ENCODE measurements around the gene KCNIP3.
"Not testable (repeated sequence)": the region's sequence is repeated elsewhere in the genome, so short reads cannot be mapped to it uniquely, and the experiment has no call there.

Gene KCNIP3

DNA sequence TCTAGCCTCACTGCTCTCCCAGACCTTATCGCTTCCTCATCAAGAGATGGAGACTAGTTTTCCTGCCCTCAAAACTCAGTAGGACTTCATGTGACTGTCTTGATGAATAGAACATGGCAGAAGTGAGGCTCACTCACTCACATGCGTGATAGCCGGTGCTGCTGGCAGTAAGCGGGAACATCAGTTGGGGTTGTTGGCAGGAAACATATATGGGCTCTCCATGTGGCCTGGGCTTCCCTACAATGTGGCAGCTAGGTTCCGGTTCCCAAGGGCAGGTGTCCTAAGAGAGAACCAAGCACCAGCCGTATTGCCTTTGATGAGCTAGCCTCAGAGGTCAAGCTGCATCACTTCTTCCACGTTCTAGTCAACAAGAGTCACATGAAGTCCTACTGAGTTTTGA is 90.2 kb downstream of the KCNIP3 start:
- DNase-seq, result no peak

DNA sequence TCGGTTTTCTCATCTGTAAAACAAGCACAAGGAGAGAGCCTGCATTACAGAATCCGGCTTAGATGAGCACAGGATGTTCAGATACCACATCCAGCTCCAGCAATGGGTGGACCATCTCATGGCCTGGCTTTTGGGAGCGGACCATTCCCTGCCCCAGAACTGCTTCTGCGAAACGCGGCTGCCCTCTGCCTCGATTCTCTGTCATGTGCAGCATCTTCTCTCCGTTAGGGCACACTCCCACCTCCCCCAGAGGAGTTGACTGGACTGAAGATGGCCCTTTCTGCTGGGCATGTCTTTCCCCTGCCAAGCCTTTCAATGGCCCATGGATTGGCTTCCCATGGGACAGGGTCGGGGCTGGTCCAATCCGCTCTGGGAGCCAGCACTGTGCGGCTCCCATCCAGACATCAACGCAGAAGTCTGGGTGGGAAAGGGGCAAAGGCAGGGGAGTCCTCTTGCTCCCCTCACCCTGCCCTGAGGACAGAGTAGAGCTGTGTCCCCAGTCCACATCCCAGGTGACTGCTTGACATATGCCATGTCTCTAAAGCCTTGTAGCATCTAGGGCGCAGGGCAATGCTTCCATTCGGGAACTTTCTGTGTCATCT is 91.0 kb downstream of the KCNIP3 start:
- DNase-seq, result no peak

DNA sequence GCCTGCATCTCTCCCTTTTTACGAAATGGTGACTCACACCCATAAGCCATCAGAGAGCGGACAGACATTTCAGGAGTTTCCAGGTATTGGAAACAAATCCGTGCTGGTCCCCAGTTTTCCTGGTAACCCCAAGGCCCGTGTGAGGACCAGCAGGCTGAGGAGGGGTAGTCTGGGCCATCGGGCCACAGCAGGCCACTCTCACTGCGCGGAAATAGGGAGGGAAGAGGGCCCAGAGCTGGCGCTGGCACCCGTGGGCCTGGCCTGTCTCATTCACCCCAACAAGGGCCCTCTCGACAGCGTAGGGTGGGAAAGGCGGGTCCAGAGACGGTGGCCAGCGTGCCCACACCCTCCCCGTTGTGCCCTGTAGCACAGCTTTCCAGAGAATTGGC is 91.7 kb downstream of the KCNIP3 start:
- DNase-seq, result no peak

DNA sequence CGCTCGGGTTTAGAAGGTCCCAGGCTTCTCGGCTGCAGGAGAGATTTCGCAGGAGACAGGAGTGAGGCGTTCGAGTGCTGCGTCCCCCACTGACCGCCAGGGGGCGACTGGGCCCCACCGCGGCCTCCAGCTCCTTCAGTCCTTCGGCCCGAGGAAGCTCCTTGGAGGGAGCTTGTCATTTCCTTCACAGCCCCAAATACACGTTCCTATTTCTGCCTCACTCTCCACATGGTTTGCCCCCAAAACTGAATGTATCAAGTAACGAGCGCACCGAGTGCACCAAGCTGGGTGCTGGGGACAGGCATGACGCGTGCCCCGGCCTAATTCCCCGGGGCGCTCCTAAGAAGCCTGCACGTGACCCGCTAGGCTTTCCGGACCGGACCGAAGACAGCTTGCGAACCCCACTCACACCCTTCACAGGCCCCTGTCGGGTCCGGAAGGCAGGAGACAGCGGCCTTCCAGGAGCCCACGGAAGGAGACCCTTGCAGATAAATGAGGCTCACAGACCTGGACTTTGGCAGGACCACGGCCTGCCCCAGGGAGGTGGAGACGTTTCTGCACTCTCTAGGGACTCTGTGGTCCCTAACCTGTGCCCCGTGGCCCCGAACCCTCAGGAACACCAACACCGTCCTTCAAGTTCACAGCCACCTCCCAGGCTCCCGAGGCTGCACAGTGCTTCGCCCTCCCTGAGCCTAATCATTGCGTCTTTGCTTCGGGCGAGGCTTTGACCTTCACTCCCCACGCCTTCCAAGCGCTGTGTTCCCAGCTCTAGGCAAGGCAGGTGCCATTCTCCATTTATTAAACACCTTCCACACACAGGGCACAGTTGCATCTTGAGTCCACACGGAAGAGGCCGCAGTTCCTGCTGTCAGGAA is 92.3 kb downstream of the KCNIP3 start:
- DNase-seq, result no peak

DNA sequence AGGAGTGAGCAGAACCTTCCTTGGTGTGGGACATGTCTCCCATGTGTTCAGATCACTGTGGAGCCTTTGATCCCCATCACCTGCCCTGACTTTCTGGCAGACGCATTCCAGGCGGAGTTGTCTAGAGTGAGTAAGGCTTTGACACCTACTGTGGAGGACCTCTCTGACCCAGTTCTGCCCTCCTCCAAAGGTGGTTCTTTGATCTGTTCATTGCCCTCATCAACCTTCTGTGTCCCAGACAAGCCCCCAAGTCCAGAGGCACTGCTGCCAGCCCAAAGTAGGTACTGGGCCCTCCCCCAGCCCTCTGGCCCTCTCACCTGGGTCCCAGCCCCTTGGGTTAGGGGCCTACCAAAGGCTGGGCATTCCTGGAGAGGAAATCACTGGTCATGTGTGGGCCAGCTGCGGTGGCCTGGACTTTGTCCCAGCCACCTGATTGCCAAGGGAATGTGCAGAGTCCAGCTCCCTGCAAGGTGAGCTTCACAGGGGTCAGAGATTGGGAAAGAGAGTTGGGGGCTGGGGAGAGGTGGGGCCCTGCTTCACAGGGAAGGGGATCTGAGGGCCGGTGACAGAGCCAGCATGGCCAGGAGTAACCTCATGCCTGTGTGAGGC is 93.2 kb downstream of the KCNIP3 start:
- no peak for DNase-seq

DNA sequence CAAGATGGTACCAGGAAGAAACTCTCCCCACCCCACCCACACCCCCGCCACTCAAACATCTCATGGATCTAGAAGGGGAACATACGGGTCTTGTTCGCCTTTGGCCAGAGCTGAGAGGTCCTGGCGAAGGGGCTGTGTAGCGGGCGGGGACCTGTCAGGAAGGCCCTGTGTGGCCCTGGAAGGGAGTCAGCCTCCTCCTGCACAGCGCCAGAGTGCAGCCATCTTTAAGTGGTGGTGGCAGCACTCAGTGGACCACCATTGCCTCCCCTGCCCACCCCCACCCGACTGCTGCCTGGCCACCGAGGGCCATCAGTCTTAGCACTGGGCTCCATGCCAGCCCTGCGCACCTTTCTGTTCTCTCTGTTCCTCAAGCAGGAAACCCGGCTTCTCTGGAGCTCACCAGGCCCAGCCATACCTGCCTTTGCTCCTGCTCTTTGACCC is 93.8 kb downstream of the KCNIP3 start:
- DNase-seq, result no peak

DNA sequence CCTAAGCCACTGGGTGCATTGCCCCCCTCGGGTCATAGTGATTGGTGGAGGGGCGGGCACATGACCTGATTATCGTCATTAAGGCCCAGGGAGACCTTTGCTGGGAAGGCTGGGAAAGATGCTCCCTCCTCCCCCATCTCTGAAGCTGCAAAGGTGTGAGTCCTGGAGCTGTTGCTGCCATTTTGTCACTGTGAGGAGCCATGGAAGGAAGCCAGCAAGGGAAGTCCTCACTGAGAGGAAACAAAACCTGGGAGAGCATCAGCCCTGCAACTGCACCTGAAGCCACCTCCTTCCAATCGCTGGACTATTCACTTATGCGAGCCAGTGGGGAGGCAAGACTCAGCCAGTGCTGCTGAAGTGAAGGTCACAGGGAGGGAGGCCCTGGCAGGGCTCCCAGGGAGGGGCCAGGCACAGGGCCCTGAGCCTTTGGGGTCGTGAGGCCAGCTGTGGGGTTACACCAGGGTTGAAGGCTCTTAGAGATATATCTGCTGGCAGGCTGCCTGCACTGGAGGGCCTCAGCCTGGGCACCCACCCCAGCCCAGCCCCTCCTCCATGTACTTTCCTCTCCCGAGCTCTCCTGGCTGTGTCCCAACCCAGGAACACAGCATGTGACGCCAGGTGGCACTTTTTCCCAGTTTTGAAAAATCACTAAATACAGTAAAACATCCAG is 94.6 kb downstream of the KCNIP3 start:
- DNase-seq, result no peak

DNA sequence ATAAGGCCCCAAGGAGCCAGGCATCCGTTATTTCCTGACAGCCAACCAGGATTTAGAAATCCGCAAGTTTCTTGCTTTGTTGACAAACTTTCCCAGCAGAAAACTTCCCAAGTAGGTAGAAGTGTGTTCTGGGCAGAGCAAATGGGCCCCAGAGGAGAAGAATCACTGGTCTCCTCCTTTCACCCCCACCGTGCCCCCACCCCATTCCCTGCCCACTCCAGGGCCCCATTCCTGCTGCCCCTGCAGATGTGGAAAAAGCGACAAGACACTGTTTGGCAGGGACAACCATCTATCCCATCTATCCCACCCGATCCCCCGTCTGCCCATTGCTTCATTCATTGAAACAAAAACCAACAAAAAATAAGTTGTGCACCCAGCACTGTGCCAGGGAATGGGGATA is 95.2 kb downstream of the KCNIP3 start:
- no peak for DNase-seq

DNA sequence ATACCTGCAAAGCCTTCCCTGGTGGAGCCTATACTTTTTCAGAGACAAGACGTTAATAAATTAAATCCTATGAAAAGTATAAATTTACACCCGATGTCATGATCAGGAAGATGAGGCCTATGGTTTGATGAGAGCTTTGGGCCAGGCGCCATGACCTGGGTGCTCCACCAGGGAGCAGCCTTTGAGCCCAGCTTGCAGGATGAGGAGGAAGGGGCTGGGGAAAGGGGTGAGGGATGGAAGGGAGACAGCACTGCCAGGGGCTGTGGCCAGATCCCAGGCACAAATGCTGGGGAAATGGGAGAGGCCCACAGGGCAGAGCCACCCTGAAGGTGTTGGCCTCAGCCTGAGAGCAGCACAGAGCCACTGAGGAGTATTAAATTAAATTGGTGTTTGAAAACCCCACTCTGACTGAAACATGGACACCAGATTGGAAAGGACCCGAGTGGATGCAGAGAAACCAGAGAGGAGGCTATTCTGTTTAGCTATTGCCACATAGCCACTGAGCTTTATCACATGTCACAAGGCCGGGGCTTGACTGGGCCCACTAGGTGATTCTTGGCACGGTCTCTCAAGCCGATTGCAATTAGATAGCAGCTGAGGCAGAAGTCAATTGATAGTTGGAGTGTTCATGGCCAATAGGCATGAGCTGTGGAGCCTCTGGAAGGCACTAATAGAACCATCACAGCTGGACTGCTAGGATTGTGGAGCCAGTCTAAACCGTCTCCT is 95.7 kb downstream of the KCNIP3 start:
- no peak for DNase-seq

DNA sequence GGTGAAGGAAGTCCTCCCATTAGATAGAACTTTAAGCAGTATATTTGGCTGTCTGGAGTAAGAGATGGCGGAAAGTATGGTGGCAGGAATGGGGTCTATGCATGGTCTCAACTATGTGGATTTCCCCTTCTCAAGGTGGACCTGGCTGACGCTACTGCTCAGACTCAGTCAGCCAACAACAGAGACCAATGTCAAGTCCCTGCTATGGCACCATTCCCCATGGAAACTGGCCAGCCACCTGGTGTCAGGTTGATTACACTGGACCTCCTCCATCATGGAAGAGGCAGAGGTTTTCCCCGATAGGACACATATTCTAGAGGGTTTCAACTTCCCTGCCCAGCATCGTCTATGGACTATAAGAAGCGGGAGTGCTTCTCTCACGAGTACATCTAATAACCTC is 96.8 kb downstream of the KCNIP3 start:
- no peak for DNase-seq

DNA sequence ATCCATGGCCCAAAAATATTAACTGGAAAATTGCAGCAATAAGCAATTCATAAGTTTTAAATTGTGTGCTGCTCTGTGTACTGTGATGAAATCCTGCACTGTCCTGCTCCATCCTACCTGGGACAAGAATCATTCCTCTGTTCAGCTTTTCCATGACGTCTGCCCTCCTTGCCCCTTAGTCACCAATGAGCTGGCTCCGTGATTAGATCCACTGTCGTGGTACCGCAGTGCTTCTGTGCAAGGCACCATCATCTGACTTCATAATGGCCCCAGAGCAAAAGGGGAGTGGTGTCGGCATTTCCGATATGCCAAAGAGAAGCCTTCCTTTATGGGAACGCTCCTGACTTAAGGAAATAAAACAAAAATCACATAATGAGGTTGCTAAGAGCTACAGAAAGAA is 101.9 kb downstream of the KCNIP3 start:
- DNase-seq, result no peak

DNA sequence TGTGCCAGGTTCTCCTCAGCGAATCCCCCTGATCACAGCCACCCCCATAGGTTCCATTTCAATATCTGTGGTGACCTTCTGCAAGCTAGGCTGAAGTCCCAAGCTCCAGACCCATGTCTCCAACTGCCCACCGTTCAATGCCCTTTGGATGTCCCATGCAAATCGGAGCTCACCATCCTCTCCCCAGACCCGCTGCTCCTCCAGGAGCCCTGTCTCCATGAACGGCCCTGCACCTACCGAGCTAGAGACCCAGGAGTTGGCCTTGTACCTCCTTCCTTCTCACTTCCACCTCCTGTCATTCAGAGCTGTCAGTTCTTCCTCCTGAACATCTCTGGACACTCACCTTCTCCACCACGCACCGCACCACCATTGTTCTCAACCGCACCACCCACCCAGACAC is 104.3 kb downstream of the KCNIP3 start:
- DNase-seq, result no peak

DNA sequence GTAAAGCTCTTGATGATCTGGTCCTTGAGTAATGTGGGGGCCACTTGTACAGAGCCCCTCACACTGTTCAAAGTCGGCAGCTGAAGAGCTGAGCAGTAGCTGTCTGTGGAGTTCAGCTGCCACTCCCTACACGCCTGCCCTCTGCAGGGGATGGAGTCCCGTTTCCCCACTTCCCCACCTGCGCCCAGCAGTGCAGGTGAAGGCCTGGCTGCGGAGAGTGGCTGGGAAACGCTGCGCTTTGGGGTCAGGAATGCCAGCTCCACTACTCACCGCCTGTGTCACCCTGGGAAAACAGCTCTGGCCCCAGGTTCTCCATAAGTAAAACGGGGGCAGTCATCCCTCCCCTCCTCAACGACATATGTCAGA is 104.8 kb downstream of the KCNIP3 start:
- not testable (repeated sequence) for DNase-seq

DNA sequence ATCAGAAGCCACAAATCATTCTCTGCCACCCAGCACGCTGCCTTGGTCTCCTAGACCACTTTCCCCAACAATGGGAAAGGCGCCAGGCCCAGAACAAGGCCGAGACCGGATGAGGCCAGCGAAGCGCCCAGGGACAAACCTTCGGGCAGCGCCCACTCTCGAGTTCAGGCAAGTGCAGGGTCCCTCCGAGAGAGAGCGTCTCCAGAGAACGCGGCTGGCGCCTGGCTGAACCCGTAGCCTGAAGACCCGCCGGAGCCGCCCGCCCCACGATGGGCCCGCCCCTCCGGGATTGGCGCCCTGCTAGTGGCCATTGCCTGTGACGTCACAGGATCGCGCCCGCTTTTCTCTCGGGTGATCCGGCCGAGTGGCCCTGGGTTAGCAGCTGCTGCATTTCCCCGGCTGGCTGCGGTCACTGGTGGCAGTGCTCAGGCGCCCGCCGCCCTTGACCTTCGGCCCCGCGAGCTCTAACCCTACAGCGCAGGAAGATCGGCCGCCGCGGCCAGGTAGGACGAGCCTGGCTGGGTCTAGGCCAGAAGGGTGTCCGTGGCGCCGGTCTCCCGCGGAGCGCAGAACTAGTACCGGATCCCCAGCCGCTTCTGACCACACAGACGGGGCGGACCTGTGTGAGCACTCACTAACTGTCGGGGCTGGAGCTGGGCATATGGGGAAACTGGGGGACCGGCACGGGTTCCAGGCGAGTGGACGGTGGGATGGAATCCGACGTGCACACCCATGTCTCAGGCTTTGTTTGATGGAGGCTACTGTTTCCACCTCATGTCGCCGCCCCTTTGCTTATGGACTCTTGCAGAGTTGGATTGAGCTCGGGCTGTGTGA is 105.4 kb downstream of the KCNIP3 start, which contains the start of gene FAHD2A:
Gene FAHD2A (plus strand): TSS at position 339 of the 834 bp plus-strand sequence. CDS start 2,851 bp downstream, outside the sequence.
- DNase-seq, result peak; percentile 91

DNA sequence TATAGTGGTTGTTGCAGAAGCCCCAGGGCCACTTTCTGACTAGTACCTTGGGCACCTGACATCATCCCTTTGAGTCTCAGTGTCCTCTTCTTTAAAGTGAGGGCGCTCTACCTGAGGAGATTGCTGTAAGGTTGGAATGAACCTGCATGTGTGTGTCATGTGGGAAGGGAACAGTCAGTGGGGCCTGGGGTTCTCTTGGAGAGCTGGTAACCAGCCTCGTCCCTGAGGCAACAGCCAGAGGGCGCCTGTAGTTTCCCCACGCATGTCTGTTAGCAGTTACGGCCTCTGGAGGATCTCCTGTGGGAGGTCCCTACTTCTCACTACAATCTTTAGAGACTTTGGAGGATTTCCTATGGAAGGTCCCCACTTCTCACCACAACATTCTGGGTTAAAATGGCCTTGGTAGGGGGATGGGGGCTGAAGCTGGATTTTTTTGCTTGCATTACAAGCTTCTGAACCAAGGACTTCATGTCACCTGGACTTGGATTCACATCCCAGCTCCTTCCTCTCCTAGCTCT is 106.1 kb downstream of the KCNIP3 start:
- DNase-seq, result not testable (repeated sequence)

DNA sequence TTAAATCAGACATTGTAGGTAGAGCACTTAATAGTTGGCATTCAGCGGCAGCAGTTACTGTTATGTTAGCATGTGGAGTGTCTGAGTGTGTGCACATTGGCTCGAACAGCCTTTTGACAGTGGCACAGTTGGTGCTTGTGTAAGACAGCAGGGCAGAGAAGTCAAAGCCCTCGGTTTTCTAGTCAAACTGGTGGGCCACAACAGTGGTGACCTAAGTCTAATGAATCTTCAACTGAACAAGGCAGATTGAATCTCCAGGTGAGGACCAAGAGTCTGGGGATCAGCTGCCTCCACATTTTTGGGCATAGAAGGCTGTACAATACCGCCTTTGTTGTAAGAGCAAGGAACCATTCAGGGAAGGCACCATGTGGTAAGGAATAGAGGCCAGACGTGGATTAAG is 106.7 kb downstream of the KCNIP3 start:
- DNase-seq, result not testable (repeated sequence)

DNA sequence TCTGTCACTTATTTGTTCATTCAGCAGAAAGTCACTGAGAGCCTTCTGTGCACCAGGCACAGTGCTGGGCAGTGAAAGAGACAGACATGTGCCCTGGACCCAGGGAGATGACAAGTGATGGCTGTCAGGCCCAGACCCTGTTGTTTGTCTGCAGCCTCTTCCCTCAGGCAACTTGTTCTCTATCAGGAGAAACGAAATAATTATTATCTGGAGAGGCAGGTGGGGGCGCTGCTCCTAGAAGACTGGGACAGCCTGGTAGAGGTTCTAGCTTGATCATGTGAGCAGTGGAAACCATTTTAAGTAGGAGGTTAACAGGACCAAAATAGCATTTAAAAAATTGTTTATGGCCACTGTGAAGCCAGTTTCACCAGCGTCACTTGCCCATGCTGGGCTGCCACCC is 107.5 kb downstream of the KCNIP3 start:
- DNase-seq, result not testable (repeated sequence)

DNA sequence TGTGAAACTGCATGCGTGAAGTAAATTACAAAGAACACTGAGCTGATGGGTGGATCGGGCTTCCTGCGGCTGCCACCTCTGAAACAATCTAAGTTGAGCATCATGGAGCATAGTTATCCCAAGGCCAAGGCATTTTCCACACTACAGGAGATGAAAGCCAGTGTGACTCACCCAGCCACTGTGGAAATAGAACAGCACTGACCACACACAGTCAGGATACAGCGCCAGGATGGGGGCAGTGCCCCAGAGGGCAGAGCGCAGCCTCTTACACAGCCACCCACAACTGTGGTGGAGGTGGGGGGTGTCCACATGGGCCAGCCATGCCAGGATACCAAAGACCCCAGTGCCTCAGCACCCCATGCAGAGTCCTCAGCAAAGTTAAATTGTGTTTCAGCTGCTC is 114.1 kb downstream of the KCNIP3 start:
- not testable (repeated sequence) for DNase-seq

DNA sequence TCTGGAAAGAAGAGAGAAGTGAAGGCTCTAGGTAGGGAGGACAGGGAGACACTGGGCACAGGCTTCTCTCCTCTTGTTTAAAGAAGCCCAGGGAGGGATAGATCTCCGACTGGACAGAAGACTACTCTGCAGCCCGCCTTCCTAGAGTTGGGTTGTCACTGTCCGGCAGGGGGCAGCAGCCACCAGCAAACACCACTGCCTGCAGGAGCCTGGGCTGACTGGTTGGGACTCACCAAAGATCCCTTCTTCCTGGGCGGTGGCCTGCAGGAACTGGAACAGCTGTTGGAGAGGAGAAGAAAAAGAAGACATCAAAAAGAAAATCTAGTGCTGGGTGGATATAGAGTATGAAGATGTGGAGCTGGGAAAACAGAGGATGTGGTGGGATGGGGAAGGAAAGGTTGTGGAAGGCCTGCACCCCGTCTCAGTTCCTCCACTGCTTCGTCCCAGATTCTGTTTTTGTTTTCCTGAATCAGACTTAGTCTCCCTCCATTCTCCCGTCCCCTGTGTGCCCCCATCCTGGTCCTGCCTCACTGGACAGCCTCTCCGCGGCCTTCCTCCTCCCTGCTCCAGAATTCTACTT is 117.0 kb downstream of the KCNIP3 start:
- DNase-seq, result peak; percentile 50

DNA sequence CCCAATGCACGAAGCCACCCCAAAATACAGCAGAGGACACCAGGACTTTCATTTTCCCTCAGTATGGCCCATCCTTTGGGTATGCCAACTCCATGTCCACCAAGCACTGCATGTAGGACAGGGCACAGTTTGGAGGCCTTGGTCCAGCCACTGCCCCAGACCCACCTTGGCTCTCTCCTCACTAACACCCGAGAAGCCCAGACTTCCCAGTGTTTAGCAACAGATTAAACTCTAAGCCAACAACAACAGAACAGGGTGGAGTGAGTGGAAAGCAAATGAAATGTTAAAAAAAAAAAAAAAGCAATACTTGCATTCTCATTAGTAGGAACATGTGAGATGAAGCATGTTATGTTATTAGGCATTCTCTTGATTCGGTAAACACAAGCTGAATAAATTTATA is 118.0 kb downstream of the KCNIP3 start:
- not testable (repeated sequence) for DNase-seq

DNA sequence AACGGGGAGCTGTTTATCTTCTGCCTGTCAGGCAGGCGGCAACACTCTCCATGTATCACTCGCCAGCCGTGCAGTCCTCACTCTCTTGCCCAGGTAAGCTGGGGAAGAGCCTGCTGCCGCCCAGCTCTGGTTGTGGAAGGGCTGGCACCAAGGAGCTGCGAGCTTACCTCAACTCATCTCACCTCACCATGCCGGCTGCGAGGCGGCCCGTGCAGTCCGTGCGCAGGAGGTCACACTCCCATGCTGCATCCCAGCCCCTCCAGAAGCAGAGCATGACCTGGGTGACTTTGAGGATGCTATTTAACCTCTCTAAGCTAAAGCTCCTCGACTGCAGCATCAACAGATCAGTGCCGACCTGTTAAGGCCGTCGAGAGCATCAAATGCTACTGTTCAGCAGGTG is 118.4 kb downstream of the KCNIP3 start:
- not testable (repeated sequence) for DNase-seq

Data from activated gamma-delta T cell treated with Interleukin-2 at 50 U/mL for 16 hours (primary cell).